ENCODE results near the gene CYB561A3.

CYB561A3 gene

DNA sequence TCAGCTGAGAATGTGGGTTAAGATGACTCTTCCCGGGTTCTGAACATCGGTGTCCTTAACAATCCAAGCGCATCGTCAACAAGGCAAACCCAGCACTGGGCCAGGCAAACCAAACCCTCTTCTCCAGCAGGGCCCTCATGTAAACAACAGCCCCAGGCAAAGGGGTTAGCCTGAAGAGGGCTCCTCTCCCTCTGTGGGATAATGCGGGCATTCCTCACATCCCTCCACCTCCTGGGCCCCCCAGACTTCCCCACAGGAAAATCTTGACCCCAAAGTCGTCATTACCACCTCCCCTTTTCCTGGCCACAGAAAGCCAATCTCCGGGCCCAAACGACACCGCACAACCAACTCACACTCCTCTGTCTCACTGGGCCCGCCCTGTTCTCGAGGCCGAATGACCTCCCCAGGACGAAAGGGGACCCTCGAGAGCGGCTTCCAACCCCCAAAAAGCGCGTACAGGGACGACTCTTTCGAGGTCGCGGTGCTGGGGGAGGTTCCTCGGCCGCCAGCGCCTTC, 29.3 kb downstream of the CYB561A3 start:
- Mint-ChIP-seq H3K4me1 (ENCODE audit: low read depth) (peaks cover 49% of the 10 kb centered on the region), H3K27ac (peak overlapping the region; percentile 86), H3K27me3 (ENCODE audit: low read depth) (no peaks in the 10 kb centered on the region), H3K4me3 (peak overlapping the region; percentile 96), H3K36me3 (ENCODE audit: low read depth) (peaks cover 32% of the 10 kb centered on the region), H3K9me3 (no peaks in the 10 kb centered on the region)

DNA sequence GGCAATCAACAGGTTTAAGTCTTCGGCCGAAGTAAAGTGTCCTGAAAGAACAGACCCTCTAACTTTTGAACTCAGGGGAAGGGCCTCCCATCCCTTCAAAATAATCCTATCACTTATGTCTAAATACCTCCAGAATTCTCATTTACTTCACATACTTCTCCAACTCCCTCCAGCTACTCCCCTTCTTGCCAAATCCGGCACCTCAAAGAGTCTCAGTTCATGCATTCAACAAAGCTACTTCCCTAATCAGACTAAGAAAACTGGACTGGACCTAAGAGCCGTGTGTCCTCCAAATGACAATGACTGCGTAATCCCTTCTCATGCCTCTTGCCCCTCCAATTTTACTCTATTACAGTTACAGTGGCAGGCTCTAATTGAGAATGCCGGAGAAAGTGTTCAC, 30.0 kb downstream of the CYB561A3 start:
- H3K27ac Mint-ChIP-seq: peak overlapping the region; percentile 86
- H3K9me3 Mint-ChIP-seq: no peaks in the 10 kb centered on the region
- peaks cover 44% of the 10 kb centered on the region for H3K4me1 Mint-ChIP-seq (ENCODE audit: low read depth)
- H3K36me3 Mint-ChIP-seq (ENCODE audit: low read depth): peaks cover 32% of the 10 kb centered on the region
- peak overlapping the region; percentile 96 for H3K4me3 Mint-ChIP-seq
- no peaks in the 10 kb centered on the region for H3K27me3 Mint-ChIP-seq (ENCODE audit: low read depth)

DNA sequence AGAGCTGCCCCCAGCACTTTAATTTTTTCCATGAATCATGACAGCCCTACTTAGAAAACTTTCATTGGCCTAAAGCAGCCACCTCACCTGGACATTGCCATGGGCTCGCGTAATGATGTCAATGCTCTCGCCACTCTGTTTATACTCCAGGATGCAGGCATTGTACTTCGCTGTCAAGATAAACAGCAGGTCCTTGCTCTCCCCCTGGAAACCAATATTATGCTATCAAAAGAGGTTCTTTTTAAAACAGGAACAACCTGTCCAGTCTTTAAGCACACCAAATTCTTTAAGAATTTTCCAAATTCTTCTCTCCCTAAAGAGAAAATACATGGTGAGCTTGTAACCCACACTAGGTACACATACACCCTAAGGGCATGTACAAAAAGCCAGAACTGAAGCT, 31.8 kb downstream of the CYB561A3 start:
- Mint-ChIP-seq H3K36me3 (ENCODE audit: low read depth) (peaks cover 47% of the 10 kb centered on the region), H3K4me1 (ENCODE audit: low read depth) (peaks cover 41% of the 10 kb centered on the region), H3K4me3 (no peak overlapping the region)

DNA sequence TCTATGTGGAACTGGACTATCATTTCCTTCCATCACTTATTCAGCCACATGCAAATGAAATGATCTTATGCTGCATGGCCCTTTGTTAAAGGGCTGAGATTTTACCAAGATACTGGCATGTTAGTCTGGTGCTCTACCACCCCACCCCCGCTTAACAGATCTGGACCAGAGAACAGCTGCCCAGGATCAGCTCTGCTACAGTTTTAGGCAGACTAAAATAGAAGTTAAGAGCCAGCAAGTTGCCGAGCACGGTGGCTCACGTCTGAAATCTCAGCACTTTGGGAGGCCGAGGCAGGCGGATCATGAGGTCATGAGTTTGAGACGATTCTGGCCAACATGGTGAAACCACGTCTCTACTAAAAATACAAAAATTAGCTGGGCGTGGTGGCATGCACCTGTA, 33.3 kb downstream of the CYB561A3 start:
- Mint-ChIP-seq H3K9me3 (no peaks in the 10 kb centered on the region), H3K27me3 (ENCODE audit: low read depth) (no peaks in the 10 kb centered on the region), H3K4me3 (no peak overlapping the region), H3K36me3 (ENCODE audit: low read depth) (peaks cover 56% of the 10 kb centered on the region), H3K27ac (no peak overlapping the region), H3K4me1 (ENCODE audit: low read depth) (peaks cover 31% of the 10 kb centered on the region)

More for the DNA sequence above, 31.8 kb downstream of the CYB561A3 start:
- Mint-ChIP-seq H3K27ac (no peak overlapping the region), H3K27me3 (ENCODE audit: low read depth) (no peaks in the 10 kb centered on the region), H3K9me3 (no peaks in the 10 kb centered on the region)

DNA sequence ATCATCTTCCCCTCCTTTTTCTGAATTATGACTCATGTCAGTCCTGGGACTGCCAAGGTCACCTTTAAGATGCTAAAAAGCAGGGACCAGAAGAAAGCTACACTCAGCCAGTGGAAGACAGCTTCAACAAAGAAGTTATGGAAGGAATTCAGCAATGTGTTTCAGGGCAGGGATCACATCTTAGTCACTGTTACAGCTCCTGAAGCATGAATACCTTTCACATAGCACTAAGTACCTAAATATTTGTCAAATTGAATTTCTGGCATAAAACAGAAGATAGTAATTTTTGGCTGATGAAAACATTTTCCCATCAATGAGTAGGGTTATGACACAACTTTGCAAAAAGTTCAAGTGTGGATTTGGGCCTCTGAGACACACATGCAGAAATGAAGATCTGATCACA, 34.0 kb downstream of the CYB561A3 start:
- Mint-ChIP-seq H3K36me3 (ENCODE audit: low read depth) (peaks cover 62% of the 10 kb centered on the region), H3K4me1 (ENCODE audit: low read depth) (peaks cover 29% of the 10 kb centered on the region), H3K9me3 (no peaks in the 10 kb centered on the region), H3K27ac (no peak overlapping the region), H3K27me3 (ENCODE audit: low read depth) (no peaks in the 10 kb centered on the region), H3K4me3 (no peak overlapping the region)

DNA sequence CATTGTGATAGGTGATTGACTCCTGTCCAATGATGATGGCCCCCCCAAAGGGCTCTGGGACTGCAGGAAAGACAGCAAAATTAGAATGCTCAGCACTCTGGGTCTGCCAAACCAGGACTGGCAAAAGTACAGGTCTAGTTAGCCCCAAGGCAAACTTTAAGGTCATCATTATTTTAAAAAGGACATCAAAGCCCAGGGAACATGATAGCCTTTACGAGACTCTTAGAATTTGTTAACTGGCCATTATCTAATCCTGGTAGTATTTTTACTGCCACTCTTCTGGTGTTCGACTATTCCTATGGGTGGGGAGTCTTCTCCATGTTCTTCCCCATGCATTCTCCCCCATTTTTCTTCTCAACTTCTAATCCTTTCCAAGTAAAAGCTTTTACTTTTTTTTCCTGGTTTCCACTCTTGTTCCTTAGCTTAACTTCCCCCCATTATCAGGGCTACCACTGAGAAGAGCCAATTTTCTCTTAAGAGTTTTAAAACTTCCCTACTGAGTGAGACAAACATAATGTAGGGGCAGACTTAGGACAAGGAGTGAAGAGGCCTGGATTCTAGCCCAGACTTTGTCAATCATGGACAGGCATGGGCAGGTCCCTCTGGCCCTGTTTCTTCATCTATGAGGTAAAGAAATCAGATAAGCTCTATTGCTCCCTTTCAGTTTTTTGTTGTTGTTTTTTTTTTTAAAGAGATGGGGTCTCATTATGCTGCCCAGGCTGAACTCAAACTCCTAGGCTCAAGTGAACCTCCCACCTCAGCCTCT, 35.9 kb downstream of the CYB561A3 start:
- Mint-ChIP-seq H3K9me3 (no peaks in the 10 kb centered on the region), H3K4me1 (ENCODE audit: low read depth) (peaks cover 15% of the 10 kb centered on the region), H3K4me3 (no peak overlapping the region), H3K36me3 (ENCODE audit: low read depth) (peaks cover 64% of the 10 kb centered on the region), H3K27me3 (ENCODE audit: low read depth) (no peaks in the 10 kb centered on the region), H3K27ac (no peak overlapping the region)

DNA sequence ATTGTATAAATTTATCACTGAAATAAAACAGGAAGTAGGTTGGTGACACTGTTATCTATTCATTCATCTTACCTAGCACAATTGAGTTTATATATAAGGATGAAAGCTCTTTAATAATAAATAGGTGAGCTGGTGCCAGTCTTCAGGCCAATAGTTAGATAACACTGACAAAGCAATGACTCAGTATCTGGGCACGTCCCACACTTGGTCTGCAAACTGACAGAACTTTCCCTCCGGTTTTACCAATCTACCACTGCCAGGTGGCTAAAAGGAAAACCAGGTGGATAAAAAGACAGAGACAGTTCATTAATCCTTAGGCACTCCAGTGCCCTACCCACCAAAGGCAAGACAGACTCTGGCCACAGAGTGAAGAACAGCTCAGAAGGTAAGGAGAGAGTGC, 46.4 kb downstream of the CYB561A3 start:
- no peaks in the 10 kb centered on the region for H3K4me1 Mint-ChIP-seq (ENCODE audit: low read depth)
- peaks cover 42% of the 10 kb centered on the region for H3K36me3 Mint-ChIP-seq (ENCODE audit: low read depth)
- H3K27ac Mint-ChIP-seq: no peak overlapping the region
- no peaks in the 10 kb centered on the region for H3K9me3 Mint-ChIP-seq
- H3K27me3 Mint-ChIP-seq (ENCODE audit: low read depth): no peaks in the 10 kb centered on the region
- no peak overlapping the region for H3K4me3 Mint-ChIP-seq

DNA sequence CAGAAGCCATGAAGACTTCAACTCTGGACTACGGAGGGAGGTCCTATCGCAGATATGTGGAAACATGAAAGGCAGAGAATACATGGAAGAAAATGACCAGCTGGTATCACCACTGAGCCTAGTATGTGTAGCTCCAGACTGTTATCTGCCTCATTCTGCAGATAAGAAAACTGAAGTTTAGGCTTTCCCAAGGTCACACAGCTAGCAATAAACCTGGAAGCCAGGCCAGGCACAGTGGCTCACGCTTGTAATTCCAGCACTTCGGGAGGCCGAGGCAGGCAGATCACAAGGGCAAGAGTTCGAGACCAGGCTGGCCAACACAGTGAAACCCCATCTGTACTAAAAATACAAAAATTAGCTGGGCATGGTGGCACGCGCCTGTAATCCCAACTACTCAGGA, 50.9 kb downstream of the CYB561A3 start:
- H3K36me3 Mint-ChIP-seq (ENCODE audit: low read depth): peaks cover 32% of the 10 kb centered on the region
- H3K4me3 Mint-ChIP-seq: no peak overlapping the region
- no peaks in the 10 kb centered on the region for H3K4me1 Mint-ChIP-seq (ENCODE audit: low read depth)
- no peaks in the 10 kb centered on the region for H3K9me3 Mint-ChIP-seq
- no peaks in the 10 kb centered on the region for H3K27me3 Mint-ChIP-seq (ENCODE audit: low read depth)
- no peak overlapping the region for H3K27ac Mint-ChIP-seq

DNA sequence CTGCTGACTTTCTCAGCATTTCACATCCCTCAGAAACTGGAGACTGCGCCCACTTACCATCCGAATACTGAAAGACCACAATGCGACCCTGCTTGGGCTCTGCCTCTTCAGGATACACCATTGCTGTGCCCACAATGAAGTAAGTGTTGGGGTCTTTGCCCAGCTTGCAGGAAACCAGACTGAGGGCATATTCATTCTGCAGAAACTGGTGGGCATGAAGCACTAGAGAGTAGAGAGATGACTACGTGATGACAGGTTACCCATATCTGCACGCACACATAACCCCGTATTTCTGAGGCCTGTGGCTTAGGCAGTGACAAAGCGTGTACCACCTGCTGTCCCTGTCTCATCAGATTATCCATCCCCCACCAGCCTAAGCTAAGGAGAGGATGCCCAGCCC, 51.9 kb downstream of the CYB561A3 start:
- H3K27ac Mint-ChIP-seq: no peak overlapping the region

DNA sequence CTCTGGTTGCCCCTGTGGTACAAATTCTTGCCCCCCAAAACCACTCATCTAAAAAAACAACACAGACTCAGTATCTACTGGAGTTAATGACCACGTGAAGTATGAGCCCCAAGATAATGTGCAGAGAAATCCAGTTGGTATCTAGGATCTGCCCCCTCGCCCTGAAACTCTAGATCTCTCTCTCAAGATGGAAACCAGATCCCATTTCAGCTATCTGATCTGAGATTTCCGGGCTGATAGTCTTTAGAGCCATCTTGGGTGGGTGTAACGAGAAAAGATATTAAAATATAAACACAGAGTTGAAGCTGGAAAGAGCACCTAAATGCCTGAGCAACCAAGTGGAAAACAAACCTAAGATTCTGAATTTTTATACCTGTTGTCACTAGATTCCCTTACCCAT, 52.5 kb downstream of the CYB561A3 start:
- Mint-ChIP-seq H3K4me1 (ENCODE audit: low read depth) (no peaks in the 10 kb centered on the region), H3K27me3 (ENCODE audit: low read depth) (no peaks in the 10 kb centered on the region), H3K4me3 (no peak overlapping the region)

More for the DNA sequence above, 51.9 kb downstream of the CYB561A3 start:
- Mint-ChIP-seq H3K27me3 (ENCODE audit: low read depth) (no peaks in the 10 kb centered on the region), H3K4me3 (no peak overlapping the region), H3K9me3 (no peaks in the 10 kb centered on the region), H3K4me1 (ENCODE audit: low read depth) (no peaks in the 10 kb centered on the region), H3K36me3 (ENCODE audit: low read depth) (peaks cover 32% of the 10 kb centered on the region)

DNA sequence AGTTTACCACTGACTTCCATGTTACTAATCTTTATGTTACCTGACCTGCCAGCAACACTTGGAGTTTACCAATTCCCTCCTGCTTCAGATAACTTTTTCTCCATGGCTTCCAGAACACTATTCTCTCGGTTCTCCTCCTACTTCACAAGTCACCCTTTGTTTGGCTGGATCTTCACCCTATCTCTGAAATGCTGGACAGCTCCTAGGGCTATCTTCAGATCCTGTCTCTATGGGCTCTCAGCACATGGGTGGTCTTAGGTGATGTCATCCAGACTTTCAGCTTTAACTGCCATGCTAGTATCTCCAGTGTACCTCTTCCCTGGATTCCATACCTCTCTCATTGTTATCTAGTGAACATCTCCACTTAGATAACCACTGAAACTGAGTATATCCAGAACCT, 54.3 kb downstream of the CYB561A3 start:
- Mint-ChIP-seq H3K27ac (no peak overlapping the region), H3K4me1 (ENCODE audit: low read depth) (no peaks in the 10 kb centered on the region), H3K36me3 (ENCODE audit: low read depth) (peaks cover 33% of the 10 kb centered on the region), H3K4me3 (no peak overlapping the region), H3K27me3 (ENCODE audit: low read depth) (no peaks in the 10 kb centered on the region), H3K9me3 (no peaks in the 10 kb centered on the region)

More for the DNA sequence above, 52.5 kb downstream of the CYB561A3 start:
- Mint-ChIP-seq H3K36me3 (ENCODE audit: low read depth) (peaks cover 32% of the 10 kb centered on the region), H3K9me3 (no peaks in the 10 kb centered on the region), H3K27ac (no peak overlapping the region)

DNA sequence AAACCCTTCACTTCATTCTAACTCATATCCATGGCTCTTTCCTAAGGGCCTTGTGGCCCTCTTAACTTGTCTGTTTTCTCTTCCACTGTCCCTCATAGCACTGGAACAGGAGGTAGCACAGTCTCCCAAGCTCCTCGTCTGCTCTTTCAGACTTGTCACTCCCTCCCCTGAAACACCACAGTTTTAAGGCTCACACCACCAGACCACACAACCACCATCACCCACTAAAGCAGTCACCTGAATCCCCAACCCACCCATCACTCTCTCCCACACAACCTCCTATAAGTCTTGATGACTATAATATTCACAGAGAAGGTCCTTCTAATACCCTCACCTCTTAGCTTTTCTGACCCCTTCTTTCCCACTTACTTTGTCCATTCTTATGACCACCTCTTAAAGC, 55.5 kb downstream of the CYB561A3 start:
- peaks cover 37% of the 10 kb centered on the region for H3K36me3 Mint-ChIP-seq (ENCODE audit: low read depth)

DNA sequence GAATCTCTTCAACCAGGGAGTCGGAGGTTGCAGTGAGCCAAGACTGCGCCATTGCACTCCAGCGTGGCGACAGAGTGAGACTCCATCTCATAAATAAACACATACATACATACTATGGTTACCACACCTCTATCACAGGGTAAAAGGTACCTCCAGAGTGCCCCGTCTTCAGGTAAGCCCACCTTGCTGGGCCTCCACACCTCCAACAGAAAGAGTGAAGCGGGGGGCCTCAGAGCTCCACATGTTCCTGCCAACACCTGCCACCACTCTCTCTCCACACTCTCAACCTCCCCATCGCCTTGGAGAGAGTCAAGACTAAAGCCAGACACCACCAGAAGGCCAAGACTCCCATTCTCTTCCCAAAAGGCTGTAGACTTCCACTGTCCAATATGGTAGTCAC, 56.3 kb downstream of the CYB561A3 start:
- H3K36me3 Mint-ChIP-seq (ENCODE audit: low read depth): peaks cover 37% of the 10 kb centered on the region
- H3K27me3 Mint-ChIP-seq (ENCODE audit: low read depth): no peaks in the 10 kb centered on the region
- no peak overlapping the region for H3K4me3 Mint-ChIP-seq
- no peaks in the 10 kb centered on the region for H3K4me1 Mint-ChIP-seq (ENCODE audit: low read depth)
- H3K9me3 Mint-ChIP-seq: no peaks in the 10 kb centered on the region
- no peak overlapping the region for H3K27ac Mint-ChIP-seq

More for the DNA sequence above, 55.5 kb downstream of the CYB561A3 start:
- H3K4me3 Mint-ChIP-seq: no peak overlapping the region
- no peaks in the 10 kb centered on the region for H3K9me3 Mint-ChIP-seq
- no peak overlapping the region for H3K27ac Mint-ChIP-seq
- no peaks in the 10 kb centered on the region for H3K27me3 Mint-ChIP-seq (ENCODE audit: low read depth)
- H3K4me1 Mint-ChIP-seq (ENCODE audit: low read depth): no peaks in the 10 kb centered on the region

DNA sequence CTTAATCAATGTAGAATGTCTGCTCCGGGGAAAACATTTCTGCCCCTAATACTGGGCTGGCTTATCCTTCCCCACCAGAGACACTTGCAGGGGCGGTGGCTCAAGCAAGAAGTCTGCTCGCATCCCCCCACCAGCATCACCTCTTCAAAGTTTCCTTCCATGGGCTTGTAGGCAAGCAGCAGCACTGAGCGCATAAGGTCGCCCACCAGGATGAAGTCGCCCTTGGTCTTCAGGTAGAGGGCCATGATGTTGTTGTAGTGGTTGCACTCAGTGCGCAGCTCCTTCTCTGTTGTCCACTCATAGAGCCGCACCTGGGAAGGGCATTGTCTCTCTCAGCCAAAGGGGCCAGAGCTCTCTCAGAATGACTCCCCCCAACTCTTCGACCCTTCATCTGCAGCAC, 58.0 kb downstream of the CYB561A3 start:
- no peak overlapping the region for H3K4me3 Mint-ChIP-seq
- H3K27ac Mint-ChIP-seq: no peak overlapping the region
- no peaks in the 10 kb centered on the region for H3K9me3 Mint-ChIP-seq
- H3K36me3 Mint-ChIP-seq (ENCODE audit: low read depth): peaks cover 41% of the 10 kb centered on the region
- H3K27me3 Mint-ChIP-seq (ENCODE audit: low read depth): no peaks in the 10 kb centered on the region
- peaks cover 5% of the 10 kb centered on the region for H3K4me1 Mint-ChIP-seq (ENCODE audit: low read depth)

DNA sequence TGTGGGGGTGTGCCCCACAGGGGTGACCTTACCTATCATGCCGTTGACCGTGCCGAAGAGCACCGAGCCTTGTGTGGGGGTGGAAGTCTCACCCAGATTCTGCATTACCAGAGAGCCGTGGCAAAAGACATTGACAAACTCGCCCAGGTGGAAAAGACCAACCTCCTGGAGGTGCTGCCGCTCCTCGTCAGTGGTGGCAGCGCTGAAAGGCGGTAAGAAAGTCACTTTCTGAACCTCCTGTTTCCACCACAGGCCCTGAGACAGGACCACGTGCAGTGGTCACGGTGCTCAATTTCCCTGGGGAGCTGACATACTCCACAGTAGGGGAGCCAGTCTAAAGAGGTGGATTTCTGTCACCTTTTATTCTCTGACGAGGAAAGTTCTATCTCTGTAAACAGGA, 59.1 kb downstream of the CYB561A3 start:
- Mint-ChIP-seq H3K9me3 (no peaks in the 10 kb centered on the region), H3K27ac (no peak overlapping the region), H3K27me3 (ENCODE audit: low read depth) (no peaks in the 10 kb centered on the region), H3K4me1 (ENCODE audit: low read depth) (peaks cover 15% of the 10 kb centered on the region), H3K36me3 (ENCODE audit: low read depth) (peaks cover 46% of the 10 kb centered on the region), H3K4me3 (no peak overlapping the region)
